ACC112 (cell line): Measurements from ENCODE around the gene CLRN3.
A peak's percentile ranks its signal among the peaks of the same experiment; 100 is the strongest.

ENCODE experiments used
- H2AFZ ChIP-seq: fragments of 200-600 bp; sonication (generic); one replicate; pipeline ENCODE4 v1.6.0; 2017; ENCODE audit warnings: antibody characterized with exemption, low read length; ENCODE audit not compliant: unreplicated experiment
- H3K27ac ChIP-seq: fragments of 200-600 bp; sonication (generic); 2 replicates; pipeline ENCODE4 v1.5.1; 2014; ENCODE audit warnings: low read depth, mild to moderate bottlenecking, antibody characterized with exemption, low read length, moderate library complexity
- H3K27me3 ChIP-seq: fragments of 200-600 bp; sonication (generic); 2 replicates; pipeline ENCODE4 v1.6.1; 2014; ENCODE audit warnings: mild to moderate bottlenecking, antibody characterized with exemption, low read length, moderate library complexity, mixed read lengths; ENCODE audit not compliant: insufficient read depth
- H3K36me3 ChIP-seq: fragments of 200-600 bp; sonication (generic); 2 replicates; pipeline ENCODE4 v1.6.1; 2016; ENCODE audit warnings: mild to moderate bottlenecking, antibody characterized with exemption, low read length, moderate library complexity, mixed read lengths; ENCODE audit not compliant: insufficient read depth
- H3K4me1 ChIP-seq: fragments of 200-600 bp; sonication (generic); one replicate; pipeline ENCODE4 v1.6.1; 2016; ENCODE audit warnings: low read length, mixed read lengths; ENCODE audit not compliant: insufficient read depth, unreplicated experiment, control insufficient read depth
- H3K4me3 ChIP-seq: fragments of 200-600 bp; sonication (generic); 2 replicates; pipeline ENCODE4 v1.5.1; 2014; ENCODE audit warnings: mild to moderate bottlenecking, low read depth, low read length
- H3K79me2 ChIP-seq: fragments of 200-600 bp; sonication (generic); one replicate; pipeline ENCODE4 v1.6.0; 2016; ENCODE audit warnings: low read length; ENCODE audit not compliant: control insufficient read depth, unreplicated experiment, insufficient read depth

Gene CLRN3

GRCh38 chr10:127896590-127896989, 3.8 kb upstream of the CLRN3 start:
- H2AFZ ChIP-seq = no peak overlapping the region
- no peaks in the 10 kb centered on the region for H3K27me3 ChIP-seq
- no peak overlapping the region for H3K27ac ChIP-seq
- H3K79me2 ChIP-seq = no peaks in the 10 kb centered on the region
- H3K4me3 ChIP-seq = no peak overlapping the region
- no peaks in the 10 kb centered on the region for H3K4me1 ChIP-seq
- no peaks in the 10 kb centered on the region for H3K36me3 ChIP-seq

DNA sequence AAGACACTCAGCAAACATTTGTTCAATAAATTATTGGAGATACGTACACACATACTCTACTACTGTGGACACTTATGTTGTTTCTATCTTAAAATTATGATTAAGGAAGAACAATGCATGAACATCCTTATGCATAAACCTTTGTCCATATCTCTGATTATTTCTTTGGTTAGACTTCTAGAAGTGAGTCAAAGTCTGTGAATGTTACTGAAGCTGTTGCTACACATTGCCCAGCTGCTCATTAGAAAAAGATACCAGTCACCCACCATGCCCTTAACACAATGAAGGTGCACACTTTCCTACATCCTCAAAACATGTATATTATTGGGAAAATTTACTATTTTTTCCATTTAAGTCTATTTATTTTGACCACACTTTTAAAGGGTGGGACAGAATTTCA, 1.4 kb upstream of the CLRN3 start:
- H3K36me3 ChIP-seq = no peaks in the 10 kb centered on the region
- H3K27ac ChIP-seq = no peak overlapping the region
- H3K79me2 ChIP-seq = no peaks in the 10 kb centered on the region
- peaks cover 10% of the 10 kb centered on the region for H3K4me1 ChIP-seq
- no peak overlapping the region for H3K4me3 ChIP-seq
- no peaks in the 10 kb centered on the region for H3K27me3 ChIP-seq
- H2AFZ ChIP-seq = no peak overlapping the region

GRCh38 chr10:127890832-127891334, 1.9 kb downstream of the CLRN3 start:
- no peaks in the 10 kb centered on the region for H3K79me2 ChIP-seq
- no peaks in the 10 kb centered on the region for H3K36me3 ChIP-seq
- no peak overlapping the region for H3K27ac ChIP-seq
- no peak overlapping the region for H2AFZ ChIP-seq
- H3K27me3 ChIP-seq = no peaks in the 10 kb centered on the region
- H3K4me1 ChIP-seq = peaks cover 13% of the 10 kb centered on the region
- no peak overlapping the region for H3K4me3 ChIP-seq

GRCh38 chr10:127890216-127890615, 2.5 kb downstream of the CLRN3 start:
- Histone ChIP-seq H3K27me3 (no peaks in the 10 kb centered on the region), H3K4me1 (peaks cover 13% of the 10 kb centered on the region), H3K79me2 (no peaks in the 10 kb centered on the region), H3K36me3 (no peaks in the 10 kb centered on the region), H3K4me3 (no peak overlapping the region), H2AFZ (no peak overlapping the region), H3K27ac (no peak overlapping the region)

DNA sequence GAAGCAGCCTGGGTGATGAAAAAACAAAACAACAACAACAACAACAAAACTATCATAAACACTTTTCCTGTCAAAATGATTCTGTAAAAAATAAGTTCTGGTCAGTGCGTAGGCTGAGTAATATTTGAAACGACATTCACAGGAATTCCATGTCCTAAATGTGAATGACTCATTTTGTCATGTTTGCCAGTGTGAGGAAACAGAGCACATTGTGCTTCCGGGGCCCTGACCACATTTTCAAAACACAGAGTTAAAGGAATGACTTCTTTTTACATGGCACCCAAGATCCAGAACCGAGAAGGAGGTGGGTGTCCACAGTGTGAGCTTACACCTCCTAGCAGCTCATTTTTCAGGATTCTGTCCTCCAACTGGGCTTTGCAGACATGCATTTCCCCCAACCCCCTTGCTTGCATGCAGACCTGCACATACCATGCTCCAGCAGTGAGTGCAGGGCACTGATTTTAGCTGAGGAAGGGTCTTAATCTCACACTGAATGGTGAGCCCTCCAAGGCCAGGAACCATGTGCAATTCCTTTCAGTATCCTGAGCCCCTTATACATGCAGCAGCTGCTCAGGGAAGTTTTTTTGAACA, 3.0 kb downstream of the CLRN3 start:
- no peaks in the 10 kb centered on the region for H3K79me2 ChIP-seq
- H3K4me3 ChIP-seq = no peak overlapping the region
- H3K36me3 ChIP-seq = no peaks in the 10 kb centered on the region
- H2AFZ ChIP-seq = no peak overlapping the region
- H3K4me1 ChIP-seq = peaks cover 13% of the 10 kb centered on the region
- H3K27me3 ChIP-seq = no peaks in the 10 kb centered on the region
- peak overlapping the region; percentile 36; the same call in 1 of the 2 replicates for H3K27ac ChIP-seq

DNA sequence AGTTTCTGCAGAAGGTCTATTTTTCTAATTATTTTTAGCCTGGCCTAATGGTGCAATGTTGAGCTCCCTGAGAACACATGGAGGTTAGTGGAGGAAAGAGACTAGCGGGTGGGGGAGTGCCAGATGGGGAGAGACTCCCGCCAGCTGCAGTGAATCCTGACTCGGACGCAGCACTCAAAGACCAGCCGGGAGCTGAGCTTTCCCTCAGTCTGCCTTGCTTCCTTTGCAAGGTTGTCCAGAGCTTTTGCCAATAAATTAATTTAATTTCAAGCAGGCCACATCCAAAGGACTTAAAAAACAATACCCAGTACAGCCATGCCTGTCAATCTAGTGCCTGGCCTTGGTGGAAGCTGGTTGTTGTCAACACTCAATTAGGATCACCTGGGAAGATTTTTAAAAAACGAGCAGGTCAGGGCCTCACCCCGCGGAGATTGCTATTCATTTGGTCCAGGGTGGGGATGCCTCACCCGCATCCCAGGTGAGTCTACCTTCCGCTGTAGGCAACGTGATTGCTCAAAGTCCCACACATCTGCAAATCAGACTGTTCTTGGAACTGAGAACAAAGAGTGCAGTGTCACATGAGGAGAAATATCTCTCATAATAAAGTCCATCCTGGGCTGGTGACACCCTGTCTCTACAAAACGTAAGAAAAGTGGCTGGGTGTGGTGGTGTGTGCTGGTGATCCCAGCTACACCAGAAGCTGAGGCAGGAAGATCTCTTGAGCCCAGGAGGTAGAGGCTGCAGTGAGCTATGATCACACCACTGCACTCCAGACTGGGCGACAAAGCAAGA, 4.0 kb downstream of the CLRN3 start:
- Histone ChIP-seq H3K27me3 (no peaks in the 10 kb centered on the region), H2AFZ (no peak overlapping the region), H3K4me3 (no peak overlapping the region), H3K4me1 (peaks cover 13% of the 10 kb centered on the region), H3K27ac (0 out of 2 replicates have a peak overlapping the region, but pooled peaks have one; percentile 36), H3K79me2 (no peaks in the 10 kb centered on the region), H3K36me3 (no peaks in the 10 kb centered on the region)

GRCh38 chr10:127887541-127888415, 5.0 kb downstream of the CLRN3 start:
- Histone ChIP-seq H3K4me1 (peaks cover 13% of the 10 kb centered on the region), H3K27me3 (no peaks in the 10 kb centered on the region), H3K79me2 (no peaks in the 10 kb centered on the region), H3K36me3 (no peaks in the 10 kb centered on the region), H3K27ac (no peak overlapping the region), H3K4me3 (no peak overlapping the region), H2AFZ (peak overlapping the region; percentile 18)

DNA sequence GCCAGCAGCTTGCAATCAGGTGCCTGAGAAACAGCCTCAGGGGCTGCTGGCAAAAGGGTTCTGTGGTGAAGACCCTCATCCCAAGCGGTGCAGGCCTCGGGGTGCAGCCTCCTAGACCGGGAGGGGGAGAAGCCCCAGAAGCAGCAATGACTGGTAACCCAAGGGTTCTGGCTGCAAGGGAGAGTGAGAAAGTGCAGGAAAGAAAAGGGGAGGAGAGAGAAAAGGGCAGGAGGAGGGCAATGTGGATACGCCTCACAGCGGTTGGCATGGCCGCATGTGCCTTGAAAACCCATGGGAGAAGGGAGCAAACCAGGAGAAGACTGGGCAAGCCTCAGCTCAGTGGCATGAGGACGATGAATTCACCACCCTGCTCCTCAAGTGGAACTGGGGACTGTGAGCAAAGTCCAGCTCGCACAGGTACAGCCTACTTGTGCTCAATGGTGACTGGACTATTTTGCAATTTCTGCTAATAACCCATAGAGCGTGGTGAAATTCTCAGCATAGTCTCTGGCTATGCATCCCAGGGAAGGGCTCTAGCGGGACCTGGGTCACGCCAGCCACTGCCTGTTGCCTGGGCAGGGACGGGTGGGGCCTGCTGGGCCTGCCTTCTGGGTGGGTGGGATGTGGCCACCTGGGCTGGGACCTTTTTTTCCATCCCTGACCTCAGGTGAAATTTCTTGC, 6.2 kb downstream of the CLRN3 start:
- Histone ChIP-seq H2AFZ (no peak overlapping the region), H3K27me3 (no peaks in the 10 kb centered on the region), H3K27ac (no peak overlapping the region), H3K4me1 (peaks cover 13% of the 10 kb centered on the region), H3K4me3 (no peak overlapping the region), H3K79me2 (no peaks in the 10 kb centered on the region), H3K36me3 (no peaks in the 10 kb centered on the region)

- Histone ChIP-seq H3K27ac (no peak overlapping the region), H2AFZ (no peak overlapping the region), H3K27me3 (no peaks in the 10 kb centered on the region), H3K36me3 (no peaks in the 10 kb centered on the region), H3K79me2 (no peaks in the 10 kb centered on the region), H3K4me1 (peaks cover 7% of the 10 kb centered on the region), H3K4me3 (no peak overlapping the region)
These were observed 8.2 kb downstream of the CLRN3 start for GRCh38 chr10:127884501-127884900.

DNA sequence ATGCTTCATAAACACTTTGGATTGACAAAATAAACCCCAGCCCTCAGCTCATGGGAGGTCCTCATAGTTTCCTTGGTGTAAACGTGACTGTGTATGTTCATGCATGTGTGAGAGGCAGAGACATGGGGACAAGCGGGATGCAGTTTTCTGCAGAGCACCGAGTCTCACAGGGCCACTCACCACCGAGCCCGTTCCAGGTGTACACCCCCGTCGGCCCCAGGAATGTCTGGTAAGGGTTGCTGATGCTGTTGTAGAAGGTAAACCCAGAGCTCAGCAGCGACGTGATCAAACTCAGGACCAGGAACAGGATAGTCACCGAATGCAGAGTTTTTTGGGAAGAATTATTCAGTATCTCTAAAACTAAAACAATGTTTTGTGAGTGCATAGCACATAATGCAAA, 9.2 kb downstream of the CLRN3 start:
- Histone ChIP-seq H3K79me2 (no peaks in the 10 kb centered on the region), H3K27ac (no peak overlapping the region), H2AFZ (no peak overlapping the region), H3K4me1 (no peaks in the 10 kb centered on the region), H3K36me3 (no peaks in the 10 kb centered on the region), H3K4me3 (no peak overlapping the region), H3K27me3 (no peaks in the 10 kb centered on the region)
